Measurements from ENCODE around the gene COL26A1. TPM values are rescaled to one million over a fixed set of nuclear protein-coding genes. Genes with fewer than 3 reads are reported as not detected.

Gene COL26A1
- polyA plus RNA-seq, 1 experiment: 0.48 TPM

- no peak for DNase-seq (ENCODE audit: low read depth)
Observed at GRCh38 chr7:101555269-101555920, 192.7 kb downstream of the COL26A1 start.

GRCh38 chr7:101555921-101556275 is 193.2 kb downstream of the COL26A1 start:
- Histone ChIP-seq H3K27me3 (ENCODE audit: control insufficient read depth, insufficient read depth, low read length) (peaks cover 3% of the 10 kb centered on the region; the same call in 1 of the 2 replicates), H3K36me3 (ENCODE audit: control insufficient read depth, insufficient read depth, low read length) (no peaks in the 10 kb centered on the region), H3K4me3 (ENCODE audit: low read depth, low read length) (no peak overlapping the region)
- CTCF ChIA-PET: interaction anchor here (1.5 kb wide), 1 partner anchor 13 kb away, joined by 6 read pairs; no protein-coding TSS in a partner anchor
- TF ChIP-seq CTCF (IDR thresholded peaks at IDR 0.05; ENCODE audit: insufficient read depth, low read depth, low read length): no peak
- POLR2A ChIA-PET: no interaction called here
- DNase-seq (ENCODE audit: low read depth): no peak

More at GRCh38 chr7:101555269-101555920, 192.7 kb downstream of the COL26A1 start:
- peaks cover 3% of the 10 kb centered on the region; the same call in 1 of the 2 replicates for H3K27me3 ChIP-seq (ENCODE audit: control insufficient read depth, insufficient read depth, low read length)
- no peaks in the 10 kb centered on the region for H3K36me3 ChIP-seq (ENCODE audit: control insufficient read depth, insufficient read depth, low read length)
- H3K4me3 ChIP-seq (ENCODE audit: low read depth, low read length): no peak overlapping the region
- CTCF ChIA-PET: interaction anchor here (0.6 to 1.5 kb wide), 2 partner anchors 12 to 678 kb away, joined by 3 to 6 read pairs; no protein-coding TSS in a partner anchor
- POLR2A ChIA-PET: interaction anchor here (0.5 kb wide), 1 partner anchor 139 kb away, joined by 9 read pairs; no protein-coding TSS in a partner anchor
- no peak for TF ChIP-seq CTCF (IDR thresholded peaks at IDR 0.05; ENCODE audit: insufficient read depth, low read depth, low read length)

GRCh38 chr7:101556453-101556968 is 193.8 kb downstream of the COL26A1 start:
- no peak for DNase-seq (ENCODE audit: low read depth)
- Histone ChIP-seq H3K27me3 (ENCODE audit: control insufficient read depth, insufficient read depth, low read length) (peaks cover 4% of the 10 kb centered on the region; the same call in 1 of the 2 replicates), H3K36me3 (ENCODE audit: control insufficient read depth, insufficient read depth, low read length) (no peaks in the 10 kb centered on the region), H3K4me3 (ENCODE audit: low read depth, low read length) (no peak overlapping the region)
- ChIA-PET POLR2A (no interaction called here), CTCF (no interaction called here)
- no peak for TF ChIP-seq CTCF (IDR thresholded peaks at IDR 0.05; ENCODE audit: insufficient read depth, low read depth, low read length)

GRCh38 chr7:101557421-101557820 is 194.7 kb downstream of the COL26A1 start:
- POLR2A ChIA-PET: no interaction called here
- CTCF ChIA-PET: interaction anchor here (3.0 kb wide), 1 partner anchor 14 kb away, joined by 18 read pairs; no protein-coding TSS in a partner anchor
- no peak for DNase-seq (ENCODE audit: low read depth)
- Histone ChIP-seq H3K4me3 (ENCODE audit: low read depth, low read length) (no peak overlapping the region), H3K27me3 (ENCODE audit: control insufficient read depth, insufficient read depth, low read length) (peaks cover 7% of the 10 kb centered on the region), H3K36me3 (ENCODE audit: control insufficient read depth, insufficient read depth, low read length) (no peaks in the 10 kb centered on the region)
- TF ChIP-seq CTCF (IDR thresholded peaks at IDR 0.05; ENCODE audit: insufficient read depth, low read depth, low read length): no peak

- H3K36me3 ChIP-seq (ENCODE audit: control insufficient read depth, insufficient read depth, low read length): no peaks in the 10 kb centered on the region
- ChIA-PET CTCF (interaction anchor here (2.8 to 3.0 kb wide), 2 partner anchors 14 to 15 kb away, joined by 10 to 18 read pairs; no protein-coding TSS in a partner anchor), POLR2A (no interaction called here)
- peaks cover 10% of the 10 kb centered on the region for H3K27me3 ChIP-seq (ENCODE audit: control insufficient read depth, insufficient read depth, low read length)
- no peak overlapping the region for H3K4me3 ChIP-seq (ENCODE audit: low read depth, low read length)
- no peak for TF ChIP-seq CTCF (IDR thresholded peaks at IDR 0.05; ENCODE audit: insufficient read depth, low read depth, low read length)
- DNase-seq (ENCODE audit: low read depth): no peak
Observed at GRCh38 chr7:101557978-101558741, 195.5 kb downstream of the COL26A1 start.

Measured in BJ (cell line).